ELR (cell line): ENCODE measurements around the gene PRDX5.

ENCODE experiments used
- DNase-seq: peaks from one replicate; pipeline ENCODE4 v3.0.0-alpha.2; 2015; ENCODE audit warnings: low read depth

The PRDX5 gene

DNA sequence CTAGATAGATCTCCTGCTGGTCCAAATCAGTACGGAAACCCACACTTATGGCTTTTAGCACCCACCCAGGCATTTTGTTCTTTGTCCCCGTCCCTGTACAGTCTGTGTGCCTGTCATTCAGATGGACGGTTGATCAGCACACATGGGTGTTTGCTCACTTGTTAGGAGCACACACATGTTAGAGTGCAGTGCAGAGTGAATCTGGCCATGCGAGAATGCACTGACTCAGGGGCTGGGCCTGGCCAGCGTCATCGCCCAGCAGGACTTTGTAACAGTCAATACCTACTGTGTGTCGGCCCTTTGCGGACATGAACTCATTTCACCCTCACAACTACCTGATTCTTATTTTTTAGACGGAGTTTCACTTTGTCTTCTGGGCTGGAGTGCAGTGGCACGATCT is 44.4 kb downstream of the PRDX5 start:
- no peak for DNase-seq

DNA sequence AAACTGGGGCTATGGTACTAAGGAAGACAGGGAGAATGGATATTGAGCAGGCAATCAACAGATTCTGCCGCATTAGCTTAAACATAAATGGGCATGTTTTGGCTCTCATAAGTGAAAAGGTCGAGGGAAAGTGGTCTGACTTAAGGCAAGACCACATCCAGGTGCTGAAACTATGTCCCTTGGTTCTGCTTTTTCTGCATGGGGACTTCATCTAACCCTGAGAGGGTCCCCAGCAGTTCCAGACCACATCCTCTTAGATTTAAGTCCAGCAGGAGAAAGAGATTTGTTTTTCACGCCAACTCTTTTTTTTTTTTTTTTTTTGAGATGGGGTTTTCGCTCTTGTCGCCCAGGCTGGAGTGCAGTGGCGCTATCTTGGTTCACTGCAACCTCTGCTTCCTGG is 46.5 kb downstream of the PRDX5 start:
- DNase-seq: no peak

DNA sequence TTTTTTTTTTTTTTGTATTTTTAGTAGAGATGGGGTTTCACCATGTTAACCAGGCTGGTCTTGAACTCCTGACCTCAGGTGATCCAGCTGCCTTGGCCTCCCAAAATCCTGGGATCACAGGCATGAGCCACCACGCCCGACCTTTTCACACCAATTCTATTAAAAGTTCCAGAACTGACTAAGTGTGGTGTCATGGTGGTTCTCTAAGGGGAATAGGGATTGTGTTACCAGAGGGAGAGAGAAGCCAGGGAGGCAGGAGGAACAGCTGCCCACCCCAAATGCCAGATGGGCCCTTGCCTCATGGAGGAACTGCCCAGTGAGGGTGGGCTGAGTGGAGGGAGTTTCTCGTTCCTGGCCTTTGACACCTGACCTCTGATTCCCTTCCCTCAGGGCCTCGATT is 47.0 kb downstream of the PRDX5 start:
- DNase-seq: no peak

DNA sequence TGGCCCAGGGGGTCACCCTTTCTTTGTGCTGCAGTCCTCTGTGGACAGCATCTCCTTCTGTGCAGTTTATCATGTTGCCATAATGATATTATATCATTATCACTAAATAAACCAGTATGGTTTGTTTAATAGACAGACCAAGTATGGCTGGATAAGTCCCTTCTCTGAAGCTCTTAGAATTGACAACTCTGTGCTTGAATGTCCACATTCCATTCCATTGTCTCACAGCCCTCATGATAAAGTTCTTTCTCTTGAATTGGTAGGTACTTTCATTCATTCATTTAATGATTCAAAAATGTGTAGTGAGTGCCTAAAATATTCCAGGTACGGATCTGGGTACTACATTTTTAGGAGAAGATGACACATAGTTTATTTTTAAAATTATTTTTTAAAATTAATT is 48.8 kb downstream of the PRDX5 start:
- DNase-seq: peak; percentile 33

DNA sequence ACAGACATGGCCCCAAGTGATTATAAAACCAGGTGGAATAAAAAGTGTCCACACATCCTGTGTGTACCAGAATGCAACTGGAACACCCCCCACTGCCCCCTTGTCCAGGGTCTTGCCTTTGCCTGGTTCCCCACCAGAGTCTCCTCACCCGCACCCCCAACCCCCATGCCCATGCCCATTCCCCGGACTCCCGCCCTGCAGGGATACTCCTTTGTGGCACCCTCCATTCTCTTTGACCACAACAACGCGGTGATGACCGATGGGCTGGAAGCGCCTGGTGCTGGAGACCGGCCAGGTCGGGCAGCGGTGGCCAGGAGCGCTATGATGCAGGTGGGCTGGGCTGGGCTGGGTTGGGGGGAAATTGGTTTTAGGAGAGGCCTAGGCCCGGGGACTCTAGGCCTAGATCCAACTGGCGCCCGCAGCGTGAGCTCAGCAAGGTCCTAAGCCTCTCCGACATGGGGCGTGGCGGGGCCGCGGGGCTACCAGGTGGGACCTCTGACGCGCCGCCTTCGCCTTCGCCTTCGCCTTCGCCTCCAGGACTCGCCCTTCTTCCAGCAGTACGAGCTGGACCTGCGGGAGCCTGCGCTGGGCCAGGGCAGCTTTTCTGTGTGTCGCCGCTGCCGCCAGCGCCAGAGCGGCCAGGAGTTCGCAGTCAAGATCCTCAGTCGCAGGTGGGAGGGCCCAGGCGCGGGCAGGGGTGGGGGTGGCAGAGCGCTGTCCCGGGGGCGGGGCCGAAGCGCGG is 50.2 kb downstream of the PRDX5 start:
- no peak for DNase-seq

DNA sequence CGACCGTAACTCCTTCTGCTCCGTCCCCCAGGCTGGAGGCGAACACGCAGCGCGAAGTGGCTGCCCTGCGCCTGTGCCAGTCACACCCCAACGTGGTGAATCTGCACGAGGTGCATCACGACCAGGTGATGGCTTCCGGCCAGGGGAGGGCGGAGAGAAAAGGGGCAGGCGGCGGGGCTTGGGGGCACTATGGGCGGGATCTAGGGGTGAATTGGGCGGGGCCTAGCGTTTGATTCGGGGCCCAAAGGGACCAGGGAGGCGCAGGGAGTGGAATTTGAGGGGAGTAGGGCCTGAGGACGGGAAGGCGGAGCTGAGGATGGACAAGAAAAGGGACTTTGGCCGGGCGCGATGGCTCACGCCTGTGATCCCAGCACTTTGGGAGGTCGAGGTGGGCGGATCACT is 50.8 kb downstream of the PRDX5 start:
- no peak for DNase-seq

DNA sequence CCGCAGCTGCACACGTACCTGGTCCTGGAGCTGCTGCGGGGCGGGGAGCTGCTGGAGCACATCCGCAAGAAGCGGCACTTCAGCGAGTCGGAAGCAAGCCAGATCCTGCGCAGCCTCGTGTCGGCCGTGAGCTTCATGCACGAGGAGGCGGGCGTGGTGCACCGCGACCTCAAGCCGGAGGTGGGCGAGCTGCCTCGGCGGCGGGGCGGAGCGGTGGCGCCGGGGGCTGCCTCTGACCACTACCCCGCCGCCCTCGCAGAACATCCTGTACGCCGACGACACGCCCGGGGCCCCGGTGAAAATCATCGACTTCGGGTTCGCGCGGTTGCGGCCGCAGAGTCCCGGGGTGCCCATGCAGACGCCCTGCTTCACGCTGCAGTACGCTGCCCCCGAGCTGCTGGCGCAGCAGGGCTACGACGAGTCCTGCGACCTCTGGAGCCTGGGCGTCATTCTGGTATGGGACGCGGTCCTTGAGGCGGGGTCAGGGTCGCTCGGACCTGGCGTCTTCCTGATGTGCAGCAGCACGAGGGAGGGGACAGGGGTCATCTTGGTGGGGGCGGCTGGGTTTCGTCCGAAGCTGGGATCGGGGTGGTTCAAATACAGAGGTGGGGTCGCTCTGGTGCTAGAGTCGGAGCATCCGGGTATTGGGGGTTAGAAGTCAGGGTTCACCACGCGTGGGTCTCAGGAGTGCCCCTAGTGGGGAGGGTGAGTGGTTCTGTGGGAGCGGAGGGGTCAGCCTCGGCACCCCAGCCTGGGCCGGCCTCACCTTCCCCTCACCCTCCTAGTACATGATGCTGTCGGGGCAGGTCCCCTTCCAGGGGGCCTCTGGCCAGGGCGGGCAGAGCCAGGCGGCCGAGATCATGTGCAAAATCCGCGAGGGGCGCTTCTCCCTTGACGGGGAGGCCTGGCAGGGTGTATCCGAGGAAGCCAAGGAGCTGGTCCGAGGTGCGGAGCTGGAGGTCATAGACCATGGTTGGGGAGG is 51.8 kb downstream of the PRDX5 start:
- no peak for DNase-seq

DNA sequence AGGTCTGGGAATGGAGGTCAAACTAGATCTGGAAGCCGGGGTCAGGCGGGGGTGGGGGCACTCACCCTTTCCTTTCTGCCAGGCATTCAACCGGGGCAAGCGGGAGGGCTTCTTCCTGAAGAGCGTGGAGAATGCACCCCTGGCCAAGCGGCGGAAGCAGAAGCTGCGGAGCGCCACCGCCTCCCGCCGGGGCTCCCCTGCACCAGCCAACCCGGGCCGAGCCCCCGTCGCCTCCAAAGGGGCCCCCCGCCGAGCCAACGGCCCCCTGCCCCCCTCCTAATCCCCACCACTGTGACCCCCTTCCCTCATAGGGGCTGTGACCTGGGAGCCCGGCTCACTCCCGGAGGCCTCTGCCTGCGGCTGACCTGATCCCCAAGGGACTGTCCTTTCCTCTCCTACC is 53.3 kb downstream of the PRDX5 start:
- no peak for DNase-seq
